HepG2 (cell line): ENCODE results near the gene RRP36. TPM values are rescaled to one million over a fixed set of nuclear protein-coding genes. Genes with fewer than 3 reads are reported as not detected.

Source experiments
- ATAC-seq: fragments of 200-7000 bp; cut with Tn5 transposase; 3 replicates; pipeline ENCODE4 v1.9.1; 2020; ENCODE audit warnings: mild to moderate bottlenecking, moderate library complexity
- BruUV-seq: library from RNA; stranded (reverse); fragments of 400-500 nt; replicated peaks from 2 replicates; lab custom pipeline; 2021; lab: Mats Ljungman, UMichigan
- CTCF ChIA-PET: fragments of 300-600 bp; formaldehyde crosslinking; extraction: SDS; loops from one replicate; lab custom pipeline; 2021; ENCODE audit warnings: low total read pairs, inconsistent platforms, low intra/inter-chr PET ratio; lab: Yijun Ruan, JAX
- POLR2A ChIA-PET: fragments of 350-600 bp; sonication (Branson Sonifier 250); formaldehyde crosslinking; loops from one replicate; lab custom pipeline; 2020; ENCODE audit warnings: antibody characterized with exemption, inconsistent platforms; lab: Yijun Ruan, JAX
- DNase-seq: peaks from one replicate; pipeline ENCODE4 v3.0.0-alpha.2; 2015; ENCODE audit warnings: low spot score
- FAIRE-seq: peaks from 3 replicates; lab custom pipeline; 2011; peaks lifted over from hg19 to GRCh38; lab: Jason Lieb, UNC
- H2AFZ ChIP-seq: one replicate; pipeline ENCODE4 v1.6.1; 2011; ENCODE audit warnings: low read length, inconsistent platforms
- H3K27ac ChIP-seq: fragments of 300-600 bp; 3 replicates; pipeline ENCODE4 v1.8.0; 2011; ENCODE audit warnings: mixed run types, mild to moderate bottlenecking, mixed read lengths, low read length, inconsistent platforms; ENCODE audit not compliant: insufficient read depth; ENCODE audit errors: extremely low read length
- H3K27me3 ChIP-seq, 2 experiments: fragments of 200-600 bp in 1 of 2; 2 replicates in 1 of 2; 3 replicates in 1 of 2; pipeline versions ENCODE4 v1.6.0 to v1.8.0; 2011; ENCODE audit warnings: low read length in 2 of 2, mild to moderate bottlenecking in 2 of 2, moderate library complexity in 2 of 2, inconsistent platforms in 1 of 2; ENCODE audit not compliant: insufficient read depth in 2 of 2, control insufficient read depth in 1 of 2
- H3K36me3 ChIP-seq, 2 experiments: fragments of 200-600 bp in 1 of 2; replicated peaks in 1 of 2; 2 replicates in 1 of 2; 3 replicates in 1 of 2; pipeline versions ENCODE4 v1.5.1 to v1.8.0; 2011; ENCODE audit warnings: low read length in 2 of 2, inconsistent platforms in 1 of 2; ENCODE audit not compliant: insufficient read depth in 2 of 2, control insufficient read depth in 1 of 2
- H3K4me1 ChIP-seq: 2 replicates; pipeline ENCODE4 v1.5.1; 2012; ENCODE audit warnings: low read length, inconsistent platforms; ENCODE audit not compliant: insufficient read depth
- H3K4me2 ChIP-seq: 2 replicates; pipeline ENCODE4 v1.6.0; 2011; ENCODE audit warnings: low read depth, low read length, inconsistent platforms
- H3K4me3 ChIP-seq, 3 experiments: fragments of 200-600 bp in 1 of 3; sonication (generic), shearing (Covaris generic) in 1 of 3; replicated peaks in 1 of 3; 2 replicates each; pipeline ENCODE4 v1.5.1; 2011 to 2016; ENCODE audit warnings: low read length in 3 of 3, inconsistent platforms in 2 of 3, low read depth in 2 of 3, mild to moderate bottlenecking in 2 of 3, control low read depth in 1 of 3, mixed read lengths in 1 of 3; ENCODE audit not compliant: insufficient read depth in 1 of 3
- H3K79me2 ChIP-seq: one replicate; pipeline ENCODE4 v1.6.1; 2011; ENCODE audit warnings: low read length, inconsistent platforms; ENCODE audit not compliant: insufficient read depth
- H3K9ac ChIP-seq: 2 replicates; pipeline ENCODE4 v1.6.0; 2011; ENCODE audit warnings: mild to moderate bottlenecking, low read depth, low read length, inconsistent platforms; ENCODE audit not compliant: insufficient read depth
- H3K9me3 ChIP-seq: 2 replicates; pipeline ENCODE4 v1.5.1; 2012; ENCODE audit warnings: mild to moderate bottlenecking, low read length
- H4K20me1 ChIP-seq: 2 replicates; pipeline ENCODE4 v1.6.0; 2011; ENCODE audit warnings: inconsistent platforms, mild to moderate bottlenecking, low read length, moderate library complexity; ENCODE audit not compliant: insufficient read depth
- FOXM1 ChIP-seq: sonication (generic); formaldehyde crosslinking; IDR thresholded peaks from 2 replicates; pipeline ENCODE4 v1.5.0; 2020; ENCODE audit warnings: missing genetic modification reagents
- FOXO1 ChIP-seq: sonication (generic); formaldehyde crosslinking; IDR thresholded peaks from 2 replicates; pipeline ENCODE4 v1.4.0; 2020; ENCODE audit warnings: missing genetic modification reagents
- HCFC1 ChIP-seq: fragments of 150-350 bp; IDR thresholded peaks from 2 replicates; pipeline ENCODE4 v1.6.1; 2014; ENCODE audit warnings: low read depth, low read length
- KAT8 ChIP-seq: IDR thresholded peaks from 2 replicates; pipeline ENCODE4 v1.6.1; 2016; ENCODE audit warnings: missing genetic modification reagents, missing compliant biosample characterization
- MAZ ChIP-seq, 2 experiments: sonication (generic) in 1 of 2; formaldehyde crosslinking in 1 of 2; IDR thresholded peaks; 2 replicates each; pipeline versions ENCODE4 v1.5.0 to v1.6.1; 2012 to 2020; ENCODE audit warnings: low read depth in 2 of 2, mild to moderate bottlenecking in 2 of 2, borderline replicate concordance in 1 of 2, improper control_type of control experiment in 1 of 2, low read length in 1 of 2, missing genetic modification reagents in 1 of 2, moderate library complexity in 1 of 2
- MTF2 ChIP-seq: sonication (generic); formaldehyde crosslinking; IDR thresholded peaks from 2 replicates; pipeline ENCODE4 v1.5.0; 2020; ENCODE audit warnings: missing genetic modification reagents, borderline replicate concordance
- PTBP1 ChIP-seq: fragments of 200-400 bp; formaldehyde crosslinking; IDR thresholded peaks from 2 replicates; pipeline ENCODE4 v1.6.1; 2018; ENCODE audit warnings: low read length, low read depth; ENCODE audit not compliant: poor library complexity, severe bottlenecking
- SMAD1 ChIP-seq: sonication (generic); formaldehyde crosslinking; IDR thresholded peaks from 2 replicates; pipeline ENCODE4 v1.4.0; 2020; ENCODE audit warnings: missing genetic modification reagents, low read depth, mild to moderate bottlenecking, borderline replicate concordance
- XRCC5 ChIP-seq: fragments of 200-400 bp; formaldehyde crosslinking; optimal IDR thresholded peaks from 2 replicates; pipeline ENCODE3; 2017; ENCODE audit warnings: mild to moderate bottlenecking, low read length
- ZNF331 ChIP-seq: sonication (generic); formaldehyde crosslinking; IDR thresholded peaks from 2 replicates; pipeline ENCODE4 v1.4.0; 2020; ENCODE audit warnings: missing genetic modification reagents
- ZNF768 ChIP-seq: sonication (generic); formaldehyde crosslinking; IDR thresholded peaks from 2 replicates; pipeline ENCODE4 v1.4.0; 2020; ENCODE audit warnings: missing genetic modification reagents
- ZSCAN30 ChIP-seq: sonication (generic); formaldehyde crosslinking; IDR thresholded peaks from 2 replicates; pipeline ENCODE4 v1.5.0; 2020; ENCODE audit warnings: mild to moderate bottlenecking, missing genetic modification reagents
- WGBS: methylation state at CpG from one replicate; pipeline ENCODE4 v1.1.6; 2017; ENCODE audit warnings: low lambda C conversion rate; 5-methylcytosine and 5-hydroxymethylcytosine counted together
- in situ Hi-C: cut with HindIII; loops from 2 replicates; pipeline ENCODE4 v1.10.0; 2017; ENCODE audit warnings: low pct_unique_long_range_greater_than_20kb; ENCODE audit not compliant: extremely low pct_ligation_motif_present
- intact Hi-C: fragments of 100-400 bp; cut with micrococcal nuclease; formaldehyde crosslinking; loops from one replicate; pipeline ENCODE4 v1.10.0; 2022; ENCODE audit not compliant: unreplicated experiment
- polyA plus RNA-seq, 8 experiments: library from polyadenylated mRNA; depleted of rRNA in 3 of 8; stranded (reverse) in 7 of 8; unstranded in 1 of 8; fragments of >200 nt; fragmentation: Illumina TruSeq in 4 of 8; extraction: Trizol in 4 of 8; gene quantifications; 2 replicates each; pipeline versions ENCODE4 v1.2.1 to v1.2.3, GENCODE V29; 2011 to 2016; ENCODE audit warnings: low read depth in 4 of 8, missing spikeins in 1 of 8, mixed read lengths in 1 of 8; ENCODE audit not compliant: insufficient read depth in 1 of 8
- total RNA-seq, 5 experiments: library from RNA; depleted of rRNA; stranded (reverse); fragments of >200 nt; fragmentation: Illumina TruSeq; extraction: Trizol; gene quantifications; 2 replicates each; pipeline ENCODE4 v1.2.3, GENCODE V29; 2016; ENCODE audit warnings: low read depth in 1 of 5
- TF ChIP-seq, protein P1 (sequence below): sonication (generic); formaldehyde crosslinking; IDR thresholded peaks from 2 replicates; pipeline ENCODE4 v1.9.0; 2021; ENCODE audit warnings: missing genetic modification reagents, borderline replicate concordance
- TF ChIP-seq, protein P2 (sequence below): sonication (generic); formaldehyde crosslinking; IDR thresholded peaks from 2 replicates; pipeline ENCODE4 v1.5.1; 2020; ENCODE audit warnings: mild to moderate bottlenecking, missing genetic modification reagents, moderate library complexity

RRP36 gene
- total and polyA plus RNA-seq, 2 of the 13 experiments (the other 11 are each of a cell fraction or from before 2014, with no cell fraction given): 29.5 to 144 TPM

DNA sequence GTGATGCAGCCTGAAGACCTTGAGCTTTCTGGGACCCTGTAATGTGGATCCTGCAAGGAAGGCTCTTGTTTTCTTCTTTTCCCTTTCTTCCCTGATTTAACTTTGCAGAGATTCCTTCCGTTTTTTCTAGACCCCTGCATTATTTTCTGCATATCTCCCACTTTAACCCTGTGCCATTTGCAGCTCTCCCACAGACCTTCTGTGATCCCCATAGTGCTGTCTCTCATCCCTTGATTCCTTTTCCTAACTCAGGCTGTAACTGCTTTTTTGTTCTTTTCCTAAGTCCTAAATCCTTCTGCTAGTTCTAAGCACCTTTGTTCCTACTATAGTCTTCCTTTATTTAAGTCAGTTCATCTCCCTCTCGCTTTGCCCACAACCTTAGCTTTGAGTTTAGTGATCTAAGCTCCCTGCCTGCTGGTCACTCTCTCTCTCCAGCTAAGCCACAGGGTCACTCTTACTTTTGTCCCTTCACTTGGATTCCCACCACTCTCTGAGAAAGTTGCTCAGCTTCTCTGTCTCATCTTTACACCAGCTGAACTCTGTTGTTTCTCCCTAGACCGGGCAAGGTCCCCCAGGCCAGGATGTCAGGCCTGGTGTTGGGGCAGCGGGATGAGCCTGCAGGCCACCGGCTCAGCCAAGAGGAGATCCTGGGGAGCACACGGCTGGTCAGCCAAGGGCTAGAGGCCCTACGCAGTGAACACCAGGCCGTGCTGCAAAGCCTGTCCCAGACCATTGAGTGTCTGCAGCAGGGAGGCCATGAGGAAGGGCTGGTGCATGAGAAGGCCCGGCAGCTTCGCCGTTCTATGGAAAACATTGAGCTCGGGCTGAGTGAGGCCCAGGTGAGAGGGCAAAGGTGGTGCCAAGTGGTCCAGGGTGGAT, 39.6 kb downstream of the RRP36 start:
- in situ Hi-C loops: no loop called here
- ChIA-PET CTCF (no interaction called here), POLR2A (interaction anchor here (0.7 to 3.3 kb wide), 45 partner anchors 11 to 315 kb away, joined by 3 to 103 read pairs (median 7); partner anchors contain the start of genes CNPY3, CUL9, DNPH1 and GNMT)
- H3K27me3 ChIP-seq: no peaks in the 10 kb centered on the region; a peak in 1 of 5 replicates
- H4K20me1 ChIP-seq: no peaks in the 10 kb centered on the region
- 9% methylated on average over 12 of the region's 12 CpGs for WGBS
- peak overlapping the region; percentile 83 for H3K9ac ChIP-seq
- no peak overlapping the region for H2AFZ ChIP-seq
- TSS peak; percentile 72 for BruUV-seq
- ATAC-seq (peak; percentile 12), DNase-seq (no peak), FAIRE-seq (peak; percentile 67)
- peaks cover 6 to 42% of the 10 kb centered on the region in 2 experiments for H3K36me3 ChIP-seq
- H3K9me3 ChIP-seq: no peaks in the 10 kb centered on the region
- intact Hi-C loops: loop anchor here (1.0 to 2.0 kb wide), 2 partner anchors 46 to 160 kb away; partner anchors contain the start of gene KLHDC3
- H3K27ac ChIP-seq: peak overlapping the region; percentile 91
- peaks cover 33% of the 10 kb centered on the region for H3K4me1 ChIP-seq
- H3K79me2 ChIP-seq: peaks cover 35% of the 10 kb centered on the region
- peak overlapping the region; percentile 74 to 99 (median 93) for H3K4me3 ChIP-seq
- peak overlapping the region; percentile 90 for H3K4me2 ChIP-seq
- no peak for TF ChIP-seq MAZ (IDR thresholded peaks at IDR 0.05; ENCODE audit: borderline replicate concordance, low read depth, low read length)
- TF ChIP-seq MAZ (CRISPR knock-in tag; IDR thresholded peaks at IDR 0.05; ENCODE audit: low read depth): 0 out of 2 replicates have a peak, but pooled peaks have one; percentile 3
- peak; percentile 61 for TF ChIP-seq ZNF331
- TF ChIP-seq, protein P1, sequence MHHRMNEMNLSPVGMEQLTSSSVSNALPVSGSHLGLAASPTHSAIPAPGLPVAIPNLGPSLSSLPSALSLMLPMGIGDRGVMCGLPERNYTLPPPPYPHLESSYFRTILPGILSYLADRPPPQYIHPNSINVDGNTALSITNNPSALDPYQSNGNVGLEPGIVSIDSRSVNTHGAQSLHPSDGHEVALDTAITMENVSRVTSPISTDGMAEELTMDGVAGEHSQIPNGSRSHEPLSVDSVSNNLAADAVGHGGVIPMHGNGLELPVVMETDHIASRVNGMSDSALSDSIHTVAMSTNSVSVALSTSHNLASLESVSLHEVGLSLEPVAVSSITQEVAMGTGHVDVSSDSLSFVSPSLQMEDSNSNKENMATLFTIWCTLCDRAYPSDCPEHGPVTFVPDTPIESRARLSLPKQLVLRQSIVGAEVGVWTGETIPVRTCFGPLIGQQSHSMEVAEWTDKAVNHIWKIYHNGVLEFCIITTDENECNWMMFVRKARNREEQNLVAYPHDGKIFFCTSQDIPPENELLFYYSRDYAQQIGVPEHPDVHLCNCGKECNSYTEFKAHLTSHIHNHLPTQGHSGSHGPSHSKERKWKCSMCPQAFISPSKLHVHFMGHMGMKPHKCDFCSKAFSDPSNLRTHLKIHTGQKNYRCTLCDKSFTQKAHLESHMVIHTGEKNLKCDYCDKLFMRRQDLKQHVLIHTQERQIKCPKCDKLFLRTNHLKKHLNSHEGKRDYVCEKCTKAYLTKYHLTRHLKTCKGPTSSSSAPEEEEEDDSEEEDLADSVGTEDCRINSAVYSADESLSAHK: 0 out of 2 replicates have a peak, but pooled peaks have one; percentile 76
- TF ChIP-seq ZNF768 (CRISPR knock-in tag): peak; percentile 46; the same call in 1 of the 2 replicates
- TF ChIP-seq FOXM1: no peak
- TF ChIP-seq ZSCAN30 (CRISPR knock-in tag): 0 out of 2 replicates have a peak, but pooled peaks have one; percentile 65
- 0 out of 2 replicates have a peak, but pooled peaks have one; percentile 37 for TF ChIP-seq MTF2
- peak; percentile 40; the same call in 1 of the 2 replicates for TF ChIP-seq FOXO1 (CRISPR knock-in tag)
- TF ChIP-seq PTBP1: no peak
- TF ChIP-seq, protein P2, sequence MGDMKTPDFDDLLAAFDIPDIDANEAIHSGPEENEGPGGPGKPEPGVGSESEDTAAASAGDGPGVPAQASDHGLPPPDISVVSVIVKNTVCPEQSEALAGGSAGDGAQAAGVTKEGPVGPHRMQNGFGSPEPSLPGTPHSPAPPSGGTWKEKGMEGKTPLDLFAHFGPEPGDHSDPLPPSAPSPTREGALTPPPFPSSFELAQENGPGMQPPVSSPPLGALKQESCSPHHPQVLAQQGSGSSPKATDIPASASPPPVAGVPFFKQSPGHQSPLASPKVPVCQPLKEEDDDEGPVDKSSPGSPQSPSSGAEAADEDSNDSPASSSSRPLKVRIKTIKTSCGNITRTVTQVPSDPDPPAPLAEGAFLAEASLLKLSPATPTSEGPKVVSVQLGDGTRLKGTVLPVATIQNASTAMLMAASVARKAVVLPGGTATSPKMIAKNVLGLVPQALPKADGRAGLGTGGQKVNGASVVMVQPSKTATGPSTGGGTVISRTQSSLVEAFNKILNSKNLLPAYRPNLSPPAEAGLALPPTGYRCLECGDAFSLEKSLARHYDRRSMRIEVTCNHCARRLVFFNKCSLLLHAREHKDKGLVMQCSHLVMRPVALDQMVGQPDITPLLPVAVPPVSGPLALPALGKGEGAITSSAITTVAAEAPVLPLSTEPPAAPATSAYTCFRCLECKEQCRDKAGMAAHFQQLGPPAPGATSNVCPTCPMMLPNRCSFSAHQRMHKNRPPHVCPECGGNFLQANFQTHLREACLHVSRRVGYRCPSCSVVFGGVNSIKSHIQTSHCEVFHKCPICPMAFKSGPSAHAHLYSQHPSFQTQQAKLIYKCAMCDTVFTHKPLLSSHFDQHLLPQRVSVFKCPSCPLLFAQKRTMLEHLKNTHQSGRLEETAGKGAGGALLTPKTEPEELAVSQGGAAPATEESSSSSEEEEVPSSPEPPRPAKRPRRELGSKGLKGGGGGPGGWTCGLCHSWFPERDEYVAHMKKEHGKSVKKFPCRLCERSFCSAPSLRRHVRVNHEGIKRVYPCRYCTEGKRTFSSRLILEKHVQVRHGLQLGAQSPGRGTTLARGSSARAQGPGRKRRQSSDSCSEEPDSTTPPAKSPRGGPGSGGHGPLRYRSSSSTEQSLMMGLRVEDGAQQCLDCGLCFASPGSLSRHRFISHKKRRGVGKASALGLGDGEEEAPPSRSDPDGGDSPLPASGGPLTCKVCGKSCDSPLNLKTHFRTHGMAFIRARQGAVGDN (CRISPR knock-in tag): peak; percentile 82
- TF ChIP-seq KAT8 (CRISPR knock-in tag): no peak
- TF ChIP-seq HCFC1: no peak
- no peak for TF ChIP-seq SMAD1 (CRISPR knock-in tag)
- TF ChIP-seq XRCC5: peak; percentile 24
